NB4 (cell line): ENCODE measurements around the gene RCL1.

Experiments
- DNase-seq: peaks from one replicate; pipeline ENCODE4 v3.0.0; 2010; ENCODE audit warnings: low read depth
- H3K4me3 ChIP-seq: one replicate; pipeline ENCODE4 v1.5.1; 2011; ENCODE audit warnings: mild to moderate bottlenecking, low read depth, low read length, moderate library complexity
- CTCF ChIP-seq: IDR thresholded peaks from one replicate; pipeline ENCODE4 v1.5.1; 2012; ENCODE audit warnings: low read depth, low read length
- MAX ChIP-seq: IDR thresholded peaks from 2 replicates; pipeline ENCODE4 v1.6.1; 2011; ENCODE audit warnings: low read depth, low read length
- MYC ChIP-seq: IDR thresholded peaks from 2 replicates; pipeline ENCODE4 v1.6.1; 2011; ENCODE audit warnings: low read depth, low read length
- POLR2A ChIP-seq: IDR thresholded peaks from 2 replicates; pipeline ENCODE4 v1.6.1; 2011; ENCODE audit warnings: mild to moderate bottlenecking; ENCODE audit not compliant: insufficient read length; ENCODE audit errors: extremely low read depth

RCL1 gene

GRCh38 chr9:4886698-4887097 lies 94.0 kb downstream of the RCL1 start:
- no peak for DNase-seq
- H3K4me3 ChIP-seq, result no peak overlapping the region
- no peak for TF ChIP-seq MAX
- TF ChIP-seq CTCF, result no peak
- TF ChIP-seq MYC, result no peak
- TF ChIP-seq POLR2A, result no peak

- TF ChIP-seq MAX (no peak), CTCF (no peak), MYC (no peak), POLR2A (no peak)
- no peak overlapping the region for H3K4me3 ChIP-seq
- DNase-seq, result no peak
Measured at GRCh38 chr9:4887556-4887955, 94.8 kb downstream of the RCL1 start.

GRCh38 chr9:4890242-4890641 lies 97.5 kb downstream of the RCL1 start:
- H3K4me3 ChIP-seq, result no peak overlapping the region
- TF ChIP-seq POLR2A (no peak), CTCF (no peak), MYC (no peak), MAX (no peak)
- DNase-seq, result no peak

GRCh38 chr9:4890929-4891328 lies 98.2 kb downstream of the RCL1 start:
- no peak for DNase-seq
- H3K4me3 ChIP-seq, result no peak overlapping the region
- TF ChIP-seq MAX (no peak), POLR2A (no peak), CTCF (no peak), MYC (no peak)

GRCh38 chr9:4891674-4892073 lies 98.9 kb downstream of the RCL1 start:
- no peak for DNase-seq
- no peak overlapping the region for H3K4me3 ChIP-seq
- no peak for TF ChIP-seq CTCF
- no peak for TF ChIP-seq MYC
- no peak for TF ChIP-seq POLR2A
- TF ChIP-seq MAX, result no peak

- DNase-seq, result no peak
- H3K4me3 ChIP-seq, result no peak overlapping the region
- TF ChIP-seq MAX (no peak), MYC (no peak), CTCF (no peak), POLR2A (no peak)
Measured at GRCh38 chr9:4892501-4893194, 99.9 kb downstream of the RCL1 start.
